ENCODE measurements around the gene LCP2. TPM values are rescaled to one million over a fixed set of nuclear protein-coding genes. Genes with fewer than 3 reads are reported as not detected.

Gene LCP2
- polyA plus RNA-seq, 3 donors = 52.0 to 177 (median 89.5) TPM

- Histone ChIP-seq H3K36me3 (replicated peaks in 1 of 2; ENCODE audit: control insufficient read depth in 1 of 2, insufficient read depth in 2 of 2, low read length in 2 of 2) (no peaks in the 10 kb centered on the region), H3K4me3 (replicated peaks in 1 of 3; ENCODE audit: low read depth in 2 of 3, low read length in 3 of 3) (no peak overlapping the region), H2AFZ (ENCODE audit: insufficient read depth, low read depth, low read length, poor library complexity, severe bottlenecking) (no peak overlapping the region), H3K79me2 (ENCODE audit: insufficient read depth, low read length) (no peaks in the 10 kb centered on the region), H4K20me1 (ENCODE audit: insufficient read depth, low read length) (no peaks in the 10 kb centered on the region), H3K9ac (ENCODE audit: insufficient read depth, low read length, poor library complexity, severe bottlenecking) (no peak overlapping the region), H3K4me2 (replicated peaks; ENCODE audit: extremely low read depth, low read length, poor library complexity, severe bottlenecking) (no peak overlapping the region), H3K4me1 (ENCODE audit: control insufficient read depth in 1 of 2, insufficient read depth in 2 of 2, low read length in 2 of 2) (peaks cover 36 to 38% of the 10 kb centered on the region in 2 donors), H3K9me3 (replicated peaks in 1 of 2; ENCODE audit: control insufficient read depth in 1 of 2, insufficient read depth in 1 of 2, low read length in 2 of 2) (no peaks in the 10 kb centered on the region), H3K27me3 (ENCODE audit: control insufficient read depth in 2 of 2, insufficient read depth in 2 of 2, low read length in 2 of 2) (no peaks in the 10 kb centered on the region), H3K27ac (ENCODE audit: low read depth in 1 of 2, low read length in 2 of 2) (no peak overlapping the region)
- Mint-ChIP-seq H3K4me3 (no peak overlapping the region), H3K4me1 (peaks cover 40% of the 10 kb centered on the region), H3K27me3 (ENCODE audit: low read depth in 3 of 3) (no peaks in the 10 kb centered on the region), H3K27ac (no peak overlapping the region), H3K36me3 (no peaks in the 10 kb centered on the region), H3K9me3 (no peaks in the 10 kb centered on the region)
- DNase-seq = no peak
- intact Hi-C loops (cut with micrococcal nuclease) = no loop called here
- 95% methylated on average over 2 of the region's 4 CpGs for WGBS (ENCODE audit: insufficient coverage)
- TF ChIP-seq, protein P1, sequence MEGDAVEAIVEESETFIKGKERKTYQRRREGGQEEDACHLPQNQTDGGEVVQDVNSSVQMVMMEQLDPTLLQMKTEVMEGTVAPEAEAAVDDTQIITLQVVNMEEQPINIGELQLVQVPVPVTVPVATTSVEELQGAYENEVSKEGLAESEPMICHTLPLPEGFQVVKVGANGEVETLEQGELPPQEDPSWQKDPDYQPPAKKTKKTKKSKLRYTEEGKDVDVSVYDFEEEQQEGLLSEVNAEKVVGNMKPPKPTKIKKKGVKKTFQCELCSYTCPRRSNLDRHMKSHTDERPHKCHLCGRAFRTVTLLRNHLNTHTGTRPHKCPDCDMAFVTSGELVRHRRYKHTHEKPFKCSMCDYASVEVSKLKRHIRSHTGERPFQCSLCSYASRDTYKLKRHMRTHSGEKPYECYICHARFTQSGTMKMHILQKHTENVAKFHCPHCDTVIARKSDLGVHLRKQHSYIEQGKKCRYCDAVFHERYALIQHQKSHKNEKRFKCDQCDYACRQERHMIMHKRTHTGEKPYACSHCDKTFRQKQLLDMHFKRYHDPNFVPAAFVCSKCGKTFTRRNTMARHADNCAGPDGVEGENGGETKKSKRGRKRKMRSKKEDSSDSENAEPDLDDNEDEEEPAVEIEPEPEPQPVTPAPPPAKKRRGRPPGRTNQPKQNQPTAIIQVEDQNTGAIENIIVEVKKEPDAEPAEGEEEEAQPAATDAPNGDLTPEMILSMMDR (IDR thresholded peaks at IDR 0.05) = no peak
Observed at GRCh38 chr5:170316937-170317336, 19.4 kb upstream of the LCP2 start.

DNA sequence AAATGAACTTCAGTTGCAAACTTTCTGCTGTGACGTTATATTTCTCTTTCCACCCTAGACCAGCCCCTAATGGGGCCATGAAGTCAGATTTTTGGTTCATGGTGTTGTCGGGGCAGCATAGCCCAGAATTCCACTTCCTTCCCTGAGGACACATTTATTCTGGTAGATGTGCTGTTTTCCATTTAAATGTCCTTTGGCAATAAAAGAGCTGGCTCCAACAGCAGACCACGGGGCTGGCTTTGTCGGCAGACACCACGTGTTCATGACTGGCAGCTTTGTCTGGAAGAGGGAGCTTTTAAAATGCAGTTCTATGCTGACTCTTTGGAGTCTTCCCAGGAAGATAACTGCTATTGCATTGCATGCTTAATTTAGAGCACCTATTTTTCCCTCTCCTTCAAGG is 17.6 kb upstream of the LCP2 start:
- H3K36me3 ChIP-seq (replicated peaks in 1 of 2; ENCODE audit: control insufficient read depth in 1 of 2, insufficient read depth in 2 of 2, low read length in 2 of 2) = no peaks in the 10 kb centered on the region
- Mint-ChIP-seq H3K4me3 (no peak overlapping the region), H3K4me1 (peaks cover 57% of the 10 kb centered on the region), H3K27me3 (ENCODE audit: low read depth in 3 of 3) (peaks cover 0 to 2% (median 0%) of the 10 kb centered on the region in 3 donors), H3K27ac (peak overlapping the region in 4 of 7 donors; percentile 47 to 99 (median 61)), H3K36me3 (no peaks in the 10 kb centered on the region), H3K9me3 (peaks cover 0 to 2% (median 0%) of the 10 kb centered on the region in 7 donors)
- no peaks in the 10 kb centered on the region for H4K20me1 ChIP-seq (ENCODE audit: insufficient read depth, low read length)
- 44% methylated on average over 3 of the region's 5 CpGs for whole genome bisulfite sequencing (ENCODE audit: insufficient coverage)
- H3K9ac ChIP-seq (ENCODE audit: insufficient read depth, low read length, poor library complexity, severe bottlenecking) = no peak overlapping the region
- H3K9me3 ChIP-seq (replicated peaks in 1 of 2; ENCODE audit: control insufficient read depth in 1 of 2, insufficient read depth in 1 of 2, low read length in 2 of 2) = no peaks in the 10 kb centered on the region
- peaks cover 54 to 55% of the 10 kb centered on the region in 2 donors for H3K4me1 ChIP-seq (ENCODE audit: control insufficient read depth in 1 of 2, insufficient read depth in 2 of 2, low read length in 2 of 2)
- TF ChIP-seq, protein P1 (IDR thresholded peaks at IDR 0.05) = no peak
- H2AFZ ChIP-seq (ENCODE audit: insufficient read depth, low read depth, low read length, poor library complexity, severe bottlenecking) = no peak overlapping the region
- H3K27me3 ChIP-seq (ENCODE audit: control insufficient read depth in 2 of 2, insufficient read depth in 2 of 2, low read length in 2 of 2) = no peaks in the 10 kb centered on the region
- intact Hi-C loops (cut with micrococcal nuclease) = no loop called here
- peak in 2 of 3 donors; percentile 52 to 66 for DNase-seq
- H3K79me2 ChIP-seq (ENCODE audit: insufficient read depth, low read length) = no peaks in the 10 kb centered on the region
- no peak overlapping the region for H3K4me2 ChIP-seq (replicated peaks; ENCODE audit: extremely low read depth, low read length, poor library complexity, severe bottlenecking)
- no peak overlapping the region for H3K27ac ChIP-seq (ENCODE audit: low read depth in 1 of 2, low read length in 2 of 2)
- no peak overlapping the region for H3K4me3 ChIP-seq (replicated peaks in 1 of 3; ENCODE audit: low read depth in 2 of 3, low read length in 3 of 3)
